Upper lobe of left lung (tissue), 6 donors: Measurements from ENCODE around the gene VGF. TPM values are rescaled to one million over a fixed set of nuclear protein-coding genes. Genes with fewer than 3 reads are reported as not detected.
A peak's percentile ranks its signal among the peaks of the same experiment; 100 is the strongest.

ENCODE experiments used
- ATAC-seq, 2 donors: fragments of 200-7000 bp; cut with Tn5 transposase; one replicate each; pipeline ENCODE4 v1.9.1; 2022; ENCODE audit warnings: mild to moderate bottlenecking in 2 of 2, moderate library complexity in 2 of 2; ENCODE audit not compliant: low FRiP score in 2 of 2
- DNase-seq, 2 donors: peaks; one replicate each; pipeline ENCODE4 v3.0.0-alpha.2; 2019 to 2020
- H3K27ac ChIP-seq, 4 donors: fragments of 200-600 bp; sonication (generic); one replicate each; pipeline ENCODE4 v1.5.1; 2016 to 2019
- H3K27me3 ChIP-seq, 4 donors: fragments of 200-600 bp; sonication (generic); one replicate each; pipeline ENCODE4 v1.5.1; 2017 to 2019
- H3K36me3 ChIP-seq, 4 donors: fragments of 200-600 bp; sonication (generic); one replicate each; pipeline ENCODE4 v1.5.1; 2016 to 2019
- H3K4me1 ChIP-seq, 4 donors: fragments of 200-600 bp; sonication (generic); one replicate each; pipeline ENCODE4 v1.5.1; 2018 to 2019
- H3K4me3 ChIP-seq, 4 donors: fragments of 200-600 bp; sonication (generic); one replicate each; pipeline ENCODE4 v1.5.1; 2017 to 2019; ENCODE audit warnings: mild to moderate bottlenecking in 2 of 4, moderate library complexity in 1 of 4
- H3K9me3 ChIP-seq, 4 donors: fragments of 200-600 bp; sonication (generic); one replicate each; pipeline ENCODE4 v1.5.1; 2018 to 2019
- CTCF ChIP-seq, 6 experiments: fragments of 450-650 bp in 4 of 6; fragments of 200-600 bp in 2 of 6; sonication (generic) in 2 of 6; IDR thresholded peaks; one replicate each; pipeline ENCODE4 v1.5.1; 2016 to 2019; ENCODE audit warnings: antibody characterized with exemption in 6 of 6
- EP300 ChIP-seq, 4 donors: sonication (generic); formaldehyde crosslinking; IDR thresholded peaks; one replicate each; pipeline ENCODE4 v1.5.1; 2017; ENCODE audit warnings: antibody characterized with exemption in 4 of 4, control low read depth in 2 of 4
- POLR2A ChIP-seq, 4 donors: fragments of 450-650 bp; IDR thresholded peaks; one replicate each; pipeline ENCODE4 v1.5.1; 2016 to 2017; ENCODE audit warnings: antibody characterized with exemption in 4 of 4, mild to moderate bottlenecking in 2 of 4
- POLR2AphosphoS5 ChIP-seq, 2 donors: sonication (generic); formaldehyde crosslinking; IDR thresholded peaks; one replicate each; pipeline ENCODE4 v1.5.1; 2017; ENCODE audit warnings: antibody characterized with exemption in 2 of 2
- WGBS, 2 donors: methylation state at CpG; one replicate each; pipeline ENCODE4 v1.1.5; 2017 to 2018; 5-methylcytosine and 5-hydroxymethylcytosine counted together
- total RNA-seq, 6 donors: library from RNA; depleted of rRNA in 4 of 6; stranded (reverse); fragments of >200 nt in 4 of 6; gene quantifications; one replicate each; pipeline versions ENCODE4 v1.1.0 to v1.2.1, GENCODE V29; 2016 to 2021
- donor health status: DM: no; HTN: no; CAD: no; lungs with moderate emphysema.
- donor health status: DM: no; HTN: yes; CAD: no; lungs with severe emphysema.

Gene VGF
- total RNA-seq, 6 donors from 2014 or later = 0.24 to 0.33 TPM; not detected in 4

- ATAC-seq (peak; percentile 42 to 75), DNase-seq (peak; percentile 71 to 91)
- Histone ChIP-seq H3K4me3 (no peak overlapping the region), H3K36me3 (no peaks in the 10 kb centered on the region), H3K27ac (no peak overlapping the region), H3K9me3 (no peaks in the 10 kb centered on the region), H3K27me3 (peaks cover 0 to 95% (median 66%) of the 10 kb centered on the region in 4 donors), H3K4me1 (peaks cover 30 to 60% (median 39%) of the 10 kb centered on the region in 4 donors)
- 1 to 3% methylated on average over 17 to 31 of the region's 33 CpGs for WGBS, 2 donors
- no peak for TF ChIP-seq POLR2AphosphoS5 (IDR thresholded peaks at IDR 0.05)
- TF ChIP-seq EP300 (IDR thresholded peaks at IDR 0.05) = no peak
- no peak for TF ChIP-seq POLR2A (IDR thresholded peaks at IDR 0.05)
- peak; percentile 84 to 91 (median 87) for TF ChIP-seq CTCF (IDR thresholded peaks at IDR 0.05)
These were observed 4.6 kb upstream of the VGF start for GRCh38 chr7:101169838-101170551.

GRCh38 chr7:101169110-101169837 lies 3.9 kb upstream of the VGF start:
- no peak overlapping the region for H3K27ac ChIP-seq
- no peaks in the 10 kb centered on the region for H3K36me3 ChIP-seq
- no peaks in the 10 kb centered on the region for H3K9me3 ChIP-seq
- ATAC-seq = no peak
- H3K4me3 ChIP-seq = no peak overlapping the region
- no peak for TF ChIP-seq EP300 (IDR thresholded peaks at IDR 0.05)
- TF ChIP-seq POLR2AphosphoS5 (IDR thresholded peaks at IDR 0.05) = no peak
- TF ChIP-seq POLR2A (IDR thresholded peaks at IDR 0.05) = no peak
- TF ChIP-seq CTCF (IDR thresholded peaks at IDR 0.05) = no peak
- 1 to 3% methylated on average over 13 to 18 of the region's 18 CpGs for WGBS, 2 donors
- no peak for DNase-seq
- H3K4me1 ChIP-seq = peaks cover 36 to 62% (median 46%) of the 10 kb centered on the region in 4 donors
- peaks cover 0 to 95% (median 67%) of the 10 kb centered on the region in 4 donors for H3K27me3 ChIP-seq

GRCh38 chr7:101168412-101169049 lies 3.2 kb upstream of the VGF start:
- TF ChIP-seq EP300 (IDR thresholded peaks at IDR 0.05) (no peak), POLR2AphosphoS5 (IDR thresholded peaks at IDR 0.05) (no peak), CTCF (IDR thresholded peaks at IDR 0.05) (no peak), POLR2A (IDR thresholded peaks at IDR 0.05) (no peak)
- H3K4me1 ChIP-seq = peaks cover 39 to 62% (median 49%) of the 10 kb centered on the region in 4 donors
- no peaks in the 10 kb centered on the region for H3K36me3 ChIP-seq
- no peak overlapping the region for H3K4me3 ChIP-seq
- ATAC-seq (no peak), DNase-seq (no peak)
- peaks cover 0 to 95% (median 68%) of the 10 kb centered on the region in 4 donors for H3K27me3 ChIP-seq
- no peaks in the 10 kb centered on the region for H3K9me3 ChIP-seq
- no peak overlapping the region for H3K27ac ChIP-seq
- WGBS, 2 donors = 0 to 3% methylated on average over 6 of the region's 6 CpGs

GRCh38 chr7:101167645-101168411 lies 2.5 kb upstream of the VGF start:
- ATAC-seq (no peak), DNase-seq (no peak)
- peaks cover 39 to 62% (median 50%) of the 10 kb centered on the region in 4 donors for H3K4me1 ChIP-seq
- H3K9me3 ChIP-seq = no peaks in the 10 kb centered on the region
- TF ChIP-seq CTCF (IDR thresholded peaks at IDR 0.05) (no peak), POLR2A (IDR thresholded peaks at IDR 0.05) (no peak), POLR2AphosphoS5 (IDR thresholded peaks at IDR 0.05) (no peak), EP300 (IDR thresholded peaks at IDR 0.05) (no peak)
- no peak overlapping the region for H3K27ac ChIP-seq
- peaks cover 0 to 95% (median 65%) of the 10 kb centered on the region in 4 donors for H3K27me3 ChIP-seq
- no peak overlapping the region for H3K4me3 ChIP-seq
- H3K36me3 ChIP-seq = no peaks in the 10 kb centered on the region
- WGBS, 2 donors = 2 to 7% methylated on average over 12 of the region's 12 CpGs
